HepG2 (cell line): ENCODE data around the gene SNX24.

Source experiments
- EP300 ChIP-seq, 3 experiments: sonication (generic) in 1 of 3; formaldehyde crosslinking in 1 of 3; IDR thresholded peaks; 2 replicates each; pipeline versions ENCODE4 v1.5.1 to v1.6.1; 2011 to 2020; ENCODE audit warnings: low read depth in 2 of 3, low read length in 2 of 3, borderline replicate concordance in 1 of 3, improper control_type of control experiment in 1 of 3, mild to moderate bottlenecking in 1 of 3, missing genetic modification reagents in 1 of 3, moderate library complexity in 1 of 3
- MAFK ChIP-seq, 2 experiments: IDR thresholded peaks in 1 of 2; conservative IDR thresholded peaks in 1 of 2; 2 replicates each; pipeline ENCODE4 v1.6.1; 2011; ENCODE audit warnings: improper control_type of control experiment in 2 of 2, low read length in 2 of 2

DNA sequence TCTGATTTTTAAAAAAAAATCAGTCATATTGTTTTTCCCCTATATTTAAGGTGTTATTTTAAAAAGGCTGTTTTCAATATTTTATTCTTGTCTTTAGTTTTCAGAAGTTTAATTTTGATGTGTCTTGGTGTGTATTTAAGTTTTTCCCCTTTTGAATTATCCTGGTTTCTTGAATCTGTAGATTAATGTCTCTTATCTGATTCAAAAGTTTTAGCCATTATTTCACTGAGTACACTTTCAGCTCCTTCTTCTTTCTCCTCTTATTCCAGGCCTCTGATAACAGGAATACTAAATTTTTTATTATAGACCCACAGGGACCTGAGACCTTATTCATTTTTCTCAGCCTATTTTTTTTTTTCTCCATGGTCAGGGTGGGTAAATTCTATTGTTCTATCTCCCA lies 109.3 kb downstream of the SNX24 start:
- TF ChIP-seq MAFK (conservative IDR thresholded peaks at IDR 0.05 in 1 of 2, IDR thresholded peaks at IDR 0.05 in 1 of 2; ENCODE audit: low read length in 2 of 2): no peak
- no peak for TF ChIP-seq EP300 (IDR thresholded peaks at IDR 0.05; ENCODE audit: low read depth in 2 of 2, low read length in 2 of 2)
- TF ChIP-seq EP300 (CRISPR knock-in tag; IDR thresholded peaks at IDR 0.05; ENCODE audit: borderline replicate concordance): no peak
